WTC11 (cell line): Measurements from ENCODE around the gene IKBKG. TPM values are rescaled to one million over a fixed set of nuclear protein-coding genes. Genes with fewer than 3 reads are reported as not detected.

Experiments
- ATAC-seq: fragments of 200-7000 bp; cut with Tn5 transposase; 2 replicates; pipeline ENCODE4 v1.10.0; 2021; ENCODE audit warnings: mild to moderate bottlenecking, moderate library complexity
- CTCF ChIA-PET: fragments of 300-600 bp; sonication (Branson Sonifier 250); formaldehyde crosslinking; loops from one replicate; lab custom pipeline; 2021; ENCODE audit warnings: antibody characterized with exemption; lab: Charles Lee
- POLR2A ChIA-PET: fragments of 350-600 bp; sonication (Branson Sonifier 250); formaldehyde crosslinking; loops from one replicate; lab custom pipeline; 2021; ENCODE audit warnings: antibody characterized with exemption; lab: Charles Lee
- DNase-seq: peaks from one replicate; pipeline ENCODE4 v3.0.0; 2021; ENCODE audit warnings: low spot score
- H3K27ac Mint-ChIP-seq: 2 replicates; pipeline ENCODE4 v1.8.0; 2021; ENCODE audit warnings: mixed read lengths
- H3K27me3 Mint-ChIP-seq: 2 replicates; pipeline ENCODE4 v1.8.0; 2021; ENCODE audit warnings: low read depth, mild to moderate bottlenecking, moderate library complexity, mixed read lengths
- H3K36me3 Mint-ChIP-seq: 2 replicates; pipeline ENCODE4 v1.8.0; 2021; ENCODE audit warnings: mixed read lengths
- H3K4me1 Mint-ChIP-seq: 2 replicates; pipeline ENCODE4 v1.8.0; 2022; ENCODE audit warnings: mixed read lengths
- H3K4me3 Mint-ChIP-seq: 2 replicates; pipeline ENCODE4 v1.8.0; 2021; ENCODE audit warnings: mild to moderate bottlenecking, moderate library complexity, mixed read lengths
- H3K9me3 Mint-ChIP-seq: 2 replicates; pipeline ENCODE4 v1.8.0; 2021; ENCODE audit warnings: mixed read lengths
- ESRRA ChIP-seq: sonication (generic); formaldehyde crosslinking; IDR thresholded peaks from 2 replicates; pipeline ENCODE4 v1.8.1; 2022; ENCODE audit warnings: mild to moderate bottlenecking, missing genetic modification reagents, borderline replicate concordance
- GRHL2 ChIP-seq: fragments of 250-450 bp; sonication (Bioruptor Pico); IDR thresholded peaks from 2 replicates; pipeline ENCODE4 v1.8.0; 2022; ENCODE audit warnings: mild to moderate bottlenecking, moderate library complexity; ENCODE audit not compliant: insufficient replicate concordance, severe bottlenecking
- NR2C2 ChIP-seq: sonication (generic); formaldehyde crosslinking; IDR thresholded peaks from 2 replicates; pipeline ENCODE4 v1.8.0; 2022; ENCODE audit warnings: mild to moderate bottlenecking, missing genetic modification reagents
- ZNF138 ChIP-seq: sonication (generic); formaldehyde crosslinking; conservative IDR thresholded peaks from 2 replicates; pipeline ENCODE4 v1.8.1; 2022; ENCODE audit warnings: mild to moderate bottlenecking, moderate library complexity, missing genetic modification reagents
- ZNF263 ChIP-seq: sonication (generic); formaldehyde crosslinking; IDR thresholded peaks from 2 replicates; pipeline ENCODE4 v1.8.1; 2022; ENCODE audit warnings: low read depth, mild to moderate bottlenecking, moderate library complexity, missing genetic modification reagents
- total RNA-seq: library from RNA; stranded (reverse); gene quantifications from 3 replicates; pipeline ENCODE4 v1.2.3, GENCODE V29; 2021
- TF ChIP-seq, protein P1 (sequence below): sonication (generic); formaldehyde crosslinking; IDR thresholded peaks from 2 replicates; pipeline ENCODE4 v1.8.0; 2023; ENCODE audit warnings: missing genetic modification reagents, mild to moderate bottlenecking, borderline replicate concordance
- TF ChIP-seq, protein P2 (sequence below): sonication (generic); formaldehyde crosslinking; IDR thresholded peaks from 2 replicates; pipeline ENCODE4 v1.8.0; 2022; ENCODE audit warnings: mild to moderate bottlenecking, missing genetic modification reagents
- TF ChIP-seq, protein P3 (sequence below): fragments of 200-600 bp; IDR thresholded peaks from 2 replicates; pipeline ENCODE4 v1.8.0; 2022; ENCODE audit warnings: antibody characterized with exemption
- TF ChIP-seq, protein P4 (sequence below): sonication (generic); formaldehyde crosslinking; IDR thresholded peaks from 2 replicates; pipeline ENCODE4 v1.8.1; 2023; ENCODE audit warnings: mild to moderate bottlenecking, missing genetic modification reagents, moderate library complexity
- TF ChIP-seq, protein P5 (sequence below): sonication (generic); formaldehyde crosslinking; IDR thresholded peaks from 2 replicates; pipeline ENCODE4 v1.8.1; 2022; ENCODE audit warnings: mild to moderate bottlenecking, missing genetic modification reagents, moderate library complexity, borderline replicate concordance
- TF ChIP-seq, protein P6 (sequence below): fragments of 250-450 bp; sonication (Bioruptor Pico); IDR thresholded peaks from 2 replicates; pipeline ENCODE4 v1.9.0; 2021; ENCODE audit warnings: mild to moderate bottlenecking

Gene IKBKG
- total RNA-seq, 1 experiment from 2014 or later = 29.1 TPM

DNA sequence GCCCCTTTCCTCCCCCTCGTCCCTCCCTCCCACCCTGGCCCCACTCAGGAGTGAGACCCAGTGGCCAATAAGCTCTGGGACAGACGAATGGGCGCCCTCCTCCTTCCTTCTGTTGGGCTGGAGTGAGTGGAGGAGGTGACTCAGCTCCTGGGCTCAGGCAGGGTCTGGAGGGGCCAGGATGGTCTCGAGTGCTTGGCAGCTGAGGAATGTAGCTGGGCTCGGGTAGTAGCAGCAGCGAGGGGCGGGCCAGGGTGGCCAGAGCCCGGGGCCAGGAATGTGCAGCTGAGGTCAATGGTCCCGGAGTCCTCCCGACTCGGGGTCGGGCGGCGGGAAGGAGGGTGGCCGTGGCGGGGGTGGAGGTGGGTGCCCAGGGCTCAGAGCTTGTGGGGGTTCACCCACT, 15.8 kb upstream of the IKBKG start (continued):
- TF ChIP-seq, protein P1, sequence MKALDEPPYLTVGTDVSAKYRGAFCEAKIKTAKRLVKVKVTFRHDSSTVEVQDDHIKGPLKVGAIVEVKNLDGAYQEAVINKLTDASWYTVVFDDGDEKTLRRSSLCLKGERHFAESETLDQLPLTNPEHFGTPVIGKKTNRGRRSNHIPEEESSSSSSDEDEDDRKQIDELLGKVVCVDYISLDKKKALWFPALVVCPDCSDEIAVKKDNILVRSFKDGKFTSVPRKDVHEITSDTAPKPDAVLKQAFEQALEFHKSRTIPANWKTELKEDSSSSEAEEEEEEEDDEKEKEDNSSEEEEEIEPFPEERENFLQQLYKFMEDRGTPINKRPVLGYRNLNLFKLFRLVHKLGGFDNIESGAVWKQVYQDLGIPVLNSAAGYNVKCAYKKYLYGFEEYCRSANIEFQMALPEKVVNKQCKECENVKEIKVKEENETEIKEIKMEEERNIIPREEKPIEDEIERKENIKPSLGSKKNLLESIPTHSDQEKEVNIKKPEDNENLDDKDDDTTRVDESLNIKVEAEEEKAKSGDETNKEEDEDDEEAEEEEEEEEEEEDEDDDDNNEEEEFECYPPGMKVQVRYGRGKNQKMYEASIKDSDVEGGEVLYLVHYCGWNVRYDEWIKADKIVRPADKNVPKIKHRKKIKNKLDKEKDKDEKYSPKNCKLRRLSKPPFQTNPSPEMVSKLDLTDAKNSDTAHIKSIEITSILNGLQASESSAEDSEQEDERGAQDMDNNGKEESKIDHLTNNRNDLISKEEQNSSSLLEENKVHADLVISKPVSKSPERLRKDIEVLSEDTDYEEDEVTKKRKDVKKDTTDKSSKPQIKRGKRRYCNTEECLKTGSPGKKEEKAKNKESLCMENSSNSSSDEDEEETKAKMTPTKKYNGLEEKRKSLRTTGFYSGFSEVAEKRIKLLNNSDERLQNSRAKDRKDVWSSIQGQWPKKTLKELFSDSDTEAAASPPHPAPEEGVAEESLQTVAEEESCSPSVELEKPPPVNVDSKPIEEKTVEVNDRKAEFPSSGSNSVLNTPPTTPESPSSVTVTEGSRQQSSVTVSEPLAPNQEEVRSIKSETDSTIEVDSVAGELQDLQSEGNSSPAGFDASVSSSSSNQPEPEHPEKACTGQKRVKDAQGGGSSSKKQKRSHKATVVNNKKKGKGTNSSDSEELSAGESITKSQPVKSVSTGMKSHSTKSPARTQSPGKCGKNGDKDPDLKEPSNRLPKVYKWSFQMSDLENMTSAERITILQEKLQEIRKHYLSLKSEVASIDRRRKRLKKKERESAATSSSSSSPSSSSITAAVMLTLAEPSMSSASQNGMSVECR (CRISPR knock-in tag) = no peak
- TF ChIP-seq ZNF138 (CRISPR knock-in tag) = no peak
- no peak for TF ChIP-seq NR2C2 (CRISPR knock-in tag)
- no peak for TF ChIP-seq ESRRA (CRISPR knock-in tag)
- TF ChIP-seq, protein P2, sequence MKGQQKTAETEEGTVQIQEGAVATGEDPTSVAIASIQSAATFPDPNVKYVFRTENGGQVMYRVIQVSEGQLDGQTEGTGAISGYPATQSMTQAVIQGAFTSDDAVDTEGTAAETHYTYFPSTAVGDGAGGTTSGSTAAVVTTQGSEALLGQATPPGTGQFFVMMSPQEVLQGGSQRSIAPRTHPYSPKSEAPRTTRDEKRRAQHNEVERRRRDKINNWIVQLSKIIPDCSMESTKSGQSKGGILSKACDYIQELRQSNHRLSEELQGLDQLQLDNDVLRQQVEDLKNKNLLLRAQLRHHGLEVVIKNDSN (CRISPR knock-in tag) = no peak

DNA sequence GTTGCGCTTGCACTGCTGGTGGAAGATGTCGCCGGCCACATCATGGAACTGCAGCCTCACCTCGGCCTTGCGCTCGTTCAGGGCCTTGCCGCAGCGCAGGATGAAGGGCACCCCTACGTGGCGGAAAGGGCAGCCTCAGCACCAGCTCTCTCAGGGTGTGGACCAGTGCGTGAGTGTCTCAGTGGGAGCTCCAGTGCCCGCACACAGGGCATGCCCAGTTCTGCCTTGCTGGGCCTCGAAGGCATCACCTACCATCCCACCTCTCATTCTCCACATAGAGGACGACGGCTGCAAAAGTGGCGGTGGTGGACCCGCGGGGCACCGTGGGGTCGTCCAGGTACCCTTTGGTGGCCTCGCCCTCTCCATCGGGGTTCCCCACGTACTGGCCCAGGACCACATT, 14.7 kb upstream of the IKBKG start:
- H3K36me3 Mint-ChIP-seq = peaks cover 12% of the 10 kb centered on the region; the same call in 1 of the 2 replicates
- POLR2A ChIA-PET = interaction anchor here (0.6 kb wide), 1 partner anchor 153 kb away, joined by 3 read pairs; no protein-coding TSS in a partner anchor

More for the DNA sequence above, 14.7 kb upstream of the IKBKG start:
- Mint-ChIP-seq H3K4me1 (no peaks in the 10 kb centered on the region), H3K27me3 (no peaks in the 10 kb centered on the region; the same call in 1 of the 2 replicates), H3K27ac (no peak overlapping the region), H3K9me3 (no peaks in the 10 kb centered on the region), H3K4me3 (no peak overlapping the region)
- DNase-seq (no peak), ATAC-seq (no peak)
- CTCF ChIA-PET = interaction anchor here (0.6 to 1.5 kb wide), 2 partner anchors 14 to 159 kb away, joined by 3 to 6 read pairs; partner anchors contain the start of gene IKBKG
- TF ChIP-seq, protein P3, sequence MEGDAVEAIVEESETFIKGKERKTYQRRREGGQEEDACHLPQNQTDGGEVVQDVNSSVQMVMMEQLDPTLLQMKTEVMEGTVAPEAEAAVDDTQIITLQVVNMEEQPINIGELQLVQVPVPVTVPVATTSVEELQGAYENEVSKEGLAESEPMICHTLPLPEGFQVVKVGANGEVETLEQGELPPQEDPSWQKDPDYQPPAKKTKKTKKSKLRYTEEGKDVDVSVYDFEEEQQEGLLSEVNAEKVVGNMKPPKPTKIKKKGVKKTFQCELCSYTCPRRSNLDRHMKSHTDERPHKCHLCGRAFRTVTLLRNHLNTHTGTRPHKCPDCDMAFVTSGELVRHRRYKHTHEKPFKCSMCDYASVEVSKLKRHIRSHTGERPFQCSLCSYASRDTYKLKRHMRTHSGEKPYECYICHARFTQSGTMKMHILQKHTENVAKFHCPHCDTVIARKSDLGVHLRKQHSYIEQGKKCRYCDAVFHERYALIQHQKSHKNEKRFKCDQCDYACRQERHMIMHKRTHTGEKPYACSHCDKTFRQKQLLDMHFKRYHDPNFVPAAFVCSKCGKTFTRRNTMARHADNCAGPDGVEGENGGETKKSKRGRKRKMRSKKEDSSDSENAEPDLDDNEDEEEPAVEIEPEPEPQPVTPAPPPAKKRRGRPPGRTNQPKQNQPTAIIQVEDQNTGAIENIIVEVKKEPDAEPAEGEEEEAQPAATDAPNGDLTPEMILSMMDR = no peak
- TF ChIP-seq, protein P4, sequence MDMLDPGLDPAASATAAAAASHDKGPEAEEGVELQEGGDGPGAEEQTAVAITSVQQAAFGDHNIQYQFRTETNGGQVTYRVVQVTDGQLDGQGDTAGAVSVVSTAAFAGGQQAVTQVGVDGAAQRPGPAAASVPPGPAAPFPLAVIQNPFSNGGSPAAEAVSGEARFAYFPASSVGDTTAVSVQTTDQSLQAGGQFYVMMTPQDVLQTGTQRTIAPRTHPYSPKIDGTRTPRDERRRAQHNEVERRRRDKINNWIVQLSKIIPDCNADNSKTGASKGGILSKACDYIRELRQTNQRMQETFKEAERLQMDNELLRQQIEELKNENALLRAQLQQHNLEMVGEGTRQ = no peak
- TF ChIP-seq, protein P5, sequence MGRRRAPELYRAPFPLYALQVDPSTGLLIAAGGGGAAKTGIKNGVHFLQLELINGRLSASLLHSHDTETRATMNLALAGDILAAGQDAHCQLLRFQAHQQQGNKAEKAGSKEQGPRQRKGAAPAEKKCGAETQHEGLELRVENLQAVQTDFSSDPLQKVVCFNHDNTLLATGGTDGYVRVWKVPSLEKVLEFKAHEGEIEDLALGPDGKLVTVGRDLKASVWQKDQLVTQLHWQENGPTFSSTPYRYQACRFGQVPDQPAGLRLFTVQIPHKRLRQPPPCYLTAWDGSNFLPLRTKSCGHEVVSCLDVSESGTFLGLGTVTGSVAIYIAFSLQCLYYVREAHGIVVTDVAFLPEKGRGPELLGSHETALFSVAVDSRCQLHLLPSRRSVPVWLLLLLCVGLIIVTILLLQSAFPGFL (CRISPR knock-in tag) = no peak
- TF ChIP-seq ZNF263 (CRISPR knock-in tag) (no peak), GRHL2 (CRISPR knock-in tag) (no peak)
- TF ChIP-seq, protein P6, sequence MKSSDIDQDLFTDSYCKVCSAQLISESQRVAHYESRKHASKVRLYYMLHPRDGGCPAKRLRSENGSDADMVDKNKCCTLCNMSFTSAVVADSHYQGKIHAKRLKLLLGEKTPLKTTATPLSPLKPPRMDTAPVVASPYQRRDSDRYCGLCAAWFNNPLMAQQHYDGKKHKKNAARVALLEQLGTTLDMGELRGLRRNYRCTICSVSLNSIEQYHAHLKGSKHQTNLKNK (CRISPR knock-in tag) = no peak
